Activated naive CD8-positive, alpha-beta T cell treated with anti-CD3 and anti-CD28 coated beads, Interleukin-2, amount 10 ng/mL, durations not matched to agents 7 days and 5 days (primary cell): ENCODE data around the gene CD9. TPM values are rescaled to one million over a fixed set of nuclear protein-coding genes. Genes with fewer than 3 reads are reported as not detected.

Source experiments
- ATAC-seq: fragments of 150-1000 bp; cut with Tn5 transposase; one replicate; pipeline ENCODE4 v1.10.0; 2021; ENCODE audit warnings: low read depth, moderate library complexity
- POLR2A ChIA-PET: fragments of 350-600 bp; sonication (Branson Sonifier 250); formaldehyde crosslinking; loops from one replicate; lab custom pipeline; 2021; ENCODE audit warnings: antibody characterized with exemption; lab: Charles Lee
- DNase-seq: peaks from one replicate; pipeline ENCODE4 v3.0.0; 2021
- H3K27ac Mint-ChIP-seq: one replicate; pipeline ENCODE4 v1.8.0; 2022; ENCODE audit warnings: mild to moderate bottlenecking, mixed read lengths
- H3K27me3 Mint-ChIP-seq: one replicate; pipeline ENCODE4 v1.8.0; 2022; ENCODE audit warnings: mild to moderate bottlenecking, moderate library complexity, mixed read lengths
- H3K36me3 Mint-ChIP-seq: one replicate; pipeline ENCODE4 v1.8.0; 2021; ENCODE audit warnings: mild to moderate bottlenecking, mixed read lengths
- H3K4me1 Mint-ChIP-seq: one replicate; pipeline ENCODE4 v1.8.0; 2021; ENCODE audit warnings: mixed read lengths
- H3K4me3 Mint-ChIP-seq: one replicate; pipeline ENCODE4 v1.8.0; 2022; ENCODE audit warnings: mild to moderate bottlenecking, moderate library complexity, mixed read lengths
- H3K9me3 Mint-ChIP-seq: one replicate; pipeline ENCODE4 v1.8.0; 2021; ENCODE audit warnings: mixed read lengths
- total RNA-seq, 2 experiments: library from RNA; stranded (reverse); gene quantifications; one replicate each; pipeline ENCODE4 v1.2.3, GENCODE V29; 2021

CD9 gene
- total RNA-seq, 2 experiments from 2014 or later = 8.8 to 14.0 TPM

DNA sequence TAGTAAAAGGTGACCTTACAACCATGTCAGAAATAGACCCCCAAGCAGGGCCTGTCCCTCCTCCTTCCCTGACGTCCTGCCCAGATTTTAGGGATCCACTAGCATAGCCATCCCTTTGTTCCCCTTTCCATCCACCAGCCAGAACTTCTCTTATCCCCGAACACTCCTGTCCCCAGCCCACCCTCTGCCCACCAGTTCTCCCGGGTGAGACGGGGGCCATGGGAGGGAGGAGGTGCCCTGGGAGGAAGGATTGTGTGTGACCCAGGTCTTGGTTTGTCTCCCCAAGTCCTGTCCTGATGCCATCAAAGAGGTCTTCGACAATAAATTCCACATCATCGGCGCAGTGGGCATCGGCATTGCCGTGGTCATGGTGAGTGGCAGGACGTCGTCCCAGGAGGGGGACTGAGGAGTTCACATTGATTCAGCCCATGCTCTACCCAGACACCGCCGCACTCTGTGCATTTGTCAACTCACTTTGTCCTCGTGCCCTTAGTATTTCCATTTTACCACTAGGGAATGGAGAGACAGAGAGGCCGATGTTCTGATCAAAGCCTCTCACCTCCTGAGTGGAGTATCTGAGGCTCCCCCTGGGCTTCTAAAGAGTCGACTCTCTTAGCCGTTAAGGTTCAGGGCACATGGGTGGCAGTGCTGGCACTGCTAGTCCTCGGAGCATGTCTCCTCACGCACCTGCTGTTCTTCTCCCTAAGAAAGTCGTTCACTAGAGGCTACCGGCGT is 35.9 kb downstream of the CD9 start:
- Mint-ChIP-seq H3K27ac (no peak overlapping the region), H3K4me3 (no peak overlapping the region), H3K9me3 (no peaks in the 10 kb centered on the region), H3K27me3 (peaks cover 5% of the 10 kb centered on the region), H3K36me3 (no peaks in the 10 kb centered on the region), H3K4me1 (peaks cover 16% of the 10 kb centered on the region)
- no peak for DNase-seq
- POLR2A ChIA-PET = no interaction called here
- no peak for ATAC-seq

DNA sequence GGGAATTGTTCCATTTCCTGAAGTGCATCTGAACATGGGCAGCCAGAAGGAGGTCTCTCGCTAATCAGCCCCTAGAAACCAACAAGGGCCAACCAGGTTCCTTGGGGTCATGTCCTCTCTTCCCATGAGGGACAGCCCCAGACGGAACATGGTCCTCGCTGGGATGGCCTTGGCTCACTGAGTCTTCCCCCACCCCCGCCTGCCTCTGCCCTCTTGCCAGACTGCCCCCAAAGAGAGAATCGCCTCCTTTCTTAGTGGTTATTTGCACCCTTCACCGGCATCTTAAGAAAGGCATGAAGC is 36.4 kb downstream of the CD9 start:
- Mint-ChIP-seq H3K9me3 (no peaks in the 10 kb centered on the region), H3K27ac (no peak overlapping the region), H3K27me3 (peaks cover 5% of the 10 kb centered on the region), H3K36me3 (no peaks in the 10 kb centered on the region), H3K4me3 (no peak overlapping the region), H3K4me1 (peaks cover 14% of the 10 kb centered on the region)
- DNase-seq (no peak), ATAC-seq (no peak)
- POLR2A ChIA-PET = no interaction called here

DNA sequence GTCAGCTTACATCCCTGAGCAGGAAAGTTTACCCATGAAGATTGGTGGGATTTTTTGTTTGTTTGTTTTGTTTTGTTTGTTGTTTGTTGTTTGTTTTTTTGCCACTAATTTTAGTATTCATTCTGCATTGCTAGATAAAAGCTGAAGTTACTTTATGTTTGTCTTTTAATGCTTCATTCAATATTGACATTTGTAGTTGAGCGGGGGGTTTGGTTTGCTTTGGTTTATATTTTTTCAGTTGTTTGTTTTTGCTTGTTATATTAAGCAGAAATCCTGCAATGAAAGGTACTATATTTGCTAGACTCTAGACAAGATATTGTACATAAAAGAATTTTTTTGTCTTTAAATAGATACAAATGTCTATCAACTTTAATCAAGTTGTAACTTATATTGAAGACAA is 37.6 kb downstream of the CD9 start:
- Mint-ChIP-seq H3K4me1 (peaks cover 8% of the 10 kb centered on the region), H3K27me3 (peaks cover 4% of the 10 kb centered on the region), H3K4me3 (no peak overlapping the region), H3K9me3 (no peaks in the 10 kb centered on the region), H3K27ac (no peak overlapping the region), H3K36me3 (no peaks in the 10 kb centered on the region)
- DNase-seq (no peak), ATAC-seq (no peak)
- POLR2A ChIA-PET = interaction anchor here (0.6 kb wide), 1 partner anchor 358 kb away, joined by 3 read pairs; no protein-coding TSS in a partner anchor

DNA sequence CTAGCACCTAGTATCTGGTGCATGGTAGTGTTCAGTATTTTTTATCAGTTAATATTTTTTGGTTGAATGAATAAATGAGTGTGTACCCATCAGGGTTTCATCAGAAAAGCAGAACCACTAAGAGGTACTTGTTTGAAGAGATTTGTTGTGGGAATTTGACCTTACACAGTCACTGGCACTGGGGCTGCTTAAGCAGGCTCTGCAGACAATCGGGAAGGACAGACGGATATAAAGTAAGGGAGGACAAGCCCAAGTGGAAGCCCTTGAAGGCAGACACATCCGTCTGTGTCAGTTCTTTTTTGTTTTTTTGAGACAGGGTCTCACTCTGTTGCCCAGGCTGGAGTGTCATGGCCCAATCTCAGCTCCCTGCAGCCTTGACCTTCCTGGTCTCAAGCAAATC is 38.7 kb downstream of the CD9 start:
- no peak for DNase-seq
- Mint-ChIP-seq H3K36me3 (no peaks in the 10 kb centered on the region), H3K27ac (no peak overlapping the region), H3K27me3 (peaks cover 2% of the 10 kb centered on the region), H3K4me1 (peaks cover 4% of the 10 kb centered on the region), H3K4me3 (no peak overlapping the region), H3K9me3 (no peaks in the 10 kb centered on the region)
- POLR2A ChIA-PET = no interaction called here
- ATAC-seq = no peak

DNA sequence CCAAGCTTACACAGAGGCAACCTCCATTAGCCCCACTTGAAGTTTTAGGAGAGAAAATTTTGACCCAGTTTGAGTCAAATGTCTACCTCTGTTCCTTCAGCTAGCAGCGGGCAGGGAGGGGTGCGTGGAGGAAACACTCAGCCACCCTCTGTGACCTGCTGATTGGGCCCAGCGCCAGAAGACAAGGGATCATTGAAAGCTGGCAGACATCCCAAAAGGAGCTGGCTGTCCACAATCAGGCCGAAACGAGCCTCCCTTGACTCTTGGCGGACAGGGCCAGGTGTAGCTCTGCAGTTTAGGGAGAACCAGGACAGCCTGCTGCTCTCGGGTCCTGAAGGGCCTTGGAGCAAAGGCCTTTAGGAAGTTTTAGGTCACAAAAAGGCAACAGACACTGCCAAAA is 41.3 kb downstream of the CD9 start:
- Mint-ChIP-seq H3K4me1 (no peaks in the 10 kb centered on the region), H3K27me3 (peaks cover 4% of the 10 kb centered on the region), H3K27ac (no peak overlapping the region), H3K36me3 (no peaks in the 10 kb centered on the region), H3K4me3 (no peak overlapping the region), H3K9me3 (no peaks in the 10 kb centered on the region)
- POLR2A ChIA-PET = no interaction called here
- no peak for DNase-seq
- no peak for ATAC-seq

DNA sequence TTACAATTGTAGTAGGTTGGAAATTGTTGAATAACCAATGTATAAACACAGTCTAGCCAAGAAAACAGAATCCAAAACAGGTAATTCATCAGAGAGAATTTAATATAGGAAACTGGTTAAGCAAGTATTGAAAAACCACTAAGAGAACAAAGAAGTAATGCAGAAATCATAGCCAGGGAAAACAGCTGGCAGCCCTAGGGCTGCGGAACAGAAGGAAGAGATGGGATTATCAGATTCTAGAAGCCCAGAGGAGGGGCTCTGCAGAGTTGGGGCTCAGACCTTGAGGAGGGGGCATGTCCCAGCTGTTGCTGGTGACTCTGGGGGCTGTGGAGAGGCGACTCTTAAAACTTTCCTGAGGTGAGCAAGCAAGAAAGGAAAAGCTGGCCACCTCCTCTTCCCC is 49.4 kb downstream of the CD9 start:
- POLR2A ChIA-PET = no interaction called here
- Mint-ChIP-seq H3K27ac (no peak overlapping the region), H3K9me3 (no peaks in the 10 kb centered on the region), H3K27me3 (peaks cover 6% of the 10 kb centered on the region), H3K36me3 (no peaks in the 10 kb centered on the region), H3K4me1 (no peaks in the 10 kb centered on the region), H3K4me3 (no peak overlapping the region)
- ATAC-seq = no peak
- no peak for DNase-seq

DNA sequence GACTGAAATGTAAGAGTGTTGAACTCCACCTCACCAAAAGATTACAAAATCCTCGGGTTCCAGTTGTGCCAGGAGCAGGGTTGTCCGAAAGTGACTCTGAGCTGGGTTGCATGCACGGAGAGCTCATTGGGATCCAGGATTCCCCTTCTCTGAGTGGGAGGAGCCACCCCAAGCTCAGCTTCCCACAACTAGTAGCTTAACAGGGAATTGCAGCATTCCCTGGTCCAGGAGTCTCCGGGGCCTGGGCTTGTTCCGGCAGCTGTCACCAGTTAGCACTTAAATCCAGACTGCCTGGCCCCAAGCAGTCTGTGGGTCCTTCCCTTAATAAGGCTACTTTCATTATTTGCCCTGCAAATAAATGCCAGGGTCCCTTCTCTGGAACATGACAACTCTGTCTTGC is 50.1 kb downstream of the CD9 start:
- no peak overlapping the region for H3K27ac Mint-ChIP-seq
- no peaks in the 10 kb centered on the region for H3K4me1 Mint-ChIP-seq
- DNase-seq = no peak
- POLR2A ChIA-PET = no interaction called here
- no peaks in the 10 kb centered on the region for H3K36me3 Mint-ChIP-seq
- no peak for ATAC-seq
- no peaks in the 10 kb centered on the region for H3K9me3 Mint-ChIP-seq
- H3K27me3 Mint-ChIP-seq = peaks cover 4% of the 10 kb centered on the region
- no peak overlapping the region for H3K4me3 Mint-ChIP-seq

DNA sequence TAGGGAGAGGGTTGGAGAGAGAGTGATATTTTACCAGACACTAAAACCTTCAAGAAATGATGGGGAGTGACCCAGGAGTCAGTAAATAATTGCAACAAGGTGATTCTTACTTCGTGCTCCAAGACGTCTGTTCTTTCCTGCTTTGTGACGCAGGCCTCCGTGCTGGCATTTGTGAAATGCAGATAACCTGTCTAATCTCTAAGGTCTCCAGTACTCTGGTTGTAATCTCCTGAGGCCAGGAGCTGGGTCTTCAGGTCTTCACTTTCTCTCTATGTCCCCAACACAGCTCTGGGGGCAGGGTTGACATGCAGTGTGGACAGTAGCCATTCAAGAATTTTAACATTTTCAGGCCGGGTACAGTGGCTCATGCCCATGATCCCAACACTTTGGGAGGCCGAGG is 53.1 kb downstream of the CD9 start:
- H3K4me1 Mint-ChIP-seq = no peaks in the 10 kb centered on the region
- DNase-seq (no peak), ATAC-seq (no peak)
- H3K27me3 Mint-ChIP-seq = peaks cover 10% of the 10 kb centered on the region
- POLR2A ChIA-PET = no interaction called here
- no peaks in the 10 kb centered on the region for H3K9me3 Mint-ChIP-seq
- no peak overlapping the region for H3K4me3 Mint-ChIP-seq
- no peak overlapping the region for H3K27ac Mint-ChIP-seq
- H3K36me3 Mint-ChIP-seq = no peaks in the 10 kb centered on the region

DNA sequence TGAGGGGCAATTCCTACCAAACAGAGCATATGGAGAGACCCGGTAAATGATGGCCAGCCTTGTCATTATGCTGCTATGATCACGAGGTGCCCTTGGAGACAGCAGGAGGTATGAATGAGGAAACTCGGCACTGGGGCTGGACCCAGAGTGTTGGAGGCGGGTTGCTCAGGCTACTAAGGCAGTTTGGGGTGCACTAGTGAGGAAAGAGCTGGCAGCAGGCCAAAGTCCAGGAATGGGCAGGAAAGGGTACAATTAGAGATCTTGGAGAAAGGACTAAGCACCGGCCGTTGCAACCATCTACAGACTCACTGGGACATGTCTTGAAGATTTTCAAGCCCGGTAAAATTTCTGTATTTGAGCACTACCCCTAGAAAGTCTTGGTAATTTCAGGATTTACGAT is 54.3 kb downstream of the CD9 start:
- Mint-ChIP-seq H3K27ac (no peak overlapping the region), H3K36me3 (no peaks in the 10 kb centered on the region), H3K27me3 (peaks cover 18% of the 10 kb centered on the region), H3K4me3 (no peak overlapping the region), H3K9me3 (no peaks in the 10 kb centered on the region), H3K4me1 (no peaks in the 10 kb centered on the region)
- no peak for DNase-seq
- ATAC-seq = no peak
- POLR2A ChIA-PET = no interaction called here

DNA sequence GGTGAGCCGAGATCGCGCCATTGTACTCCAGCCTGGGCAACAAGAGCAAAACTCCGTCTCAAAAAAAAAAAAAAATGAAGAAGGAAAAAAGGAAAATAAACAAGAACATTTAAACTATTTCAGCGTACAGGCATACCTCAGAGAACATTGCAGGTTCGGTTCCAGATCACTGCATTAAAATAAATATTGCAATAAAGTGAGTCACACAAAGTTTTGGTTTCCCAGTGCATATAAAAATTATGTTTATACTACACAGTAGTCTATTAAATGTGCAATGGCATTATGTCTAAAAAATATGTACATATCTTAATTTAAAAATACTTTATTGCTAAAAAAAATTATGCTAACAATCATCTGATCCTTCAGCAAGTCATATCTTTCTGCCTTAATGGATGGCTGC is 56.8 kb downstream of the CD9 start:
- Mint-ChIP-seq H3K9me3 (no peaks in the 10 kb centered on the region), H3K4me3 (no peak overlapping the region), H3K36me3 (no peaks in the 10 kb centered on the region), H3K27ac (no peak overlapping the region), H3K27me3 (peaks cover 18% of the 10 kb centered on the region), H3K4me1 (peaks cover 3% of the 10 kb centered on the region)
- DNase-seq (no peak), ATAC-seq (no peak)
- POLR2A ChIA-PET = no interaction called here

DNA sequence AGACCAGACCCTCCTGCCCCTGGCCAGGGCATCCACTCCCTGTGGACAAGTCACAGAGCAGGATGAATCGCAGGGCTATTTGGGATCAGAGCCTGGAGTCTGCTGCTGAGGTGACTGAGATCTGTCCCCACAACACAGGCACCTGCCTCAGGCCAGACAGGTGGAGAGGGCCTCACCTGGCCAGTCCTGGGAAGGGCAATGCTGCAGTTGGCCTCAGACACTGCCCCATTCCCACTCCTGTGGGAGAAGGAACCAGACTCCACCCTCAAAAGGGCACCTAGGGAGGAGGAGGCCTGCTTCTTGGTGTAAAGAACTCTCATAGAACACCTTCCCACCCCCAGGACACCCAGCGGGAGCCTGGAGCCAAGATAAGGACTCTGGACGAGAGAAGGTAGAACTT is 62.0 kb downstream of the CD9 start:
- Mint-ChIP-seq H3K27me3 (peaks cover 19% of the 10 kb centered on the region), H3K4me1 (peaks cover 10% of the 10 kb centered on the region), H3K27ac (peak overlapping the region; percentile 27), H3K36me3 (no peaks in the 10 kb centered on the region), H3K9me3 (no peaks in the 10 kb centered on the region), H3K4me3 (no peak overlapping the region)
- ATAC-seq (no peak), DNase-seq (no peak)
- POLR2A ChIA-PET = no interaction called here

DNA sequence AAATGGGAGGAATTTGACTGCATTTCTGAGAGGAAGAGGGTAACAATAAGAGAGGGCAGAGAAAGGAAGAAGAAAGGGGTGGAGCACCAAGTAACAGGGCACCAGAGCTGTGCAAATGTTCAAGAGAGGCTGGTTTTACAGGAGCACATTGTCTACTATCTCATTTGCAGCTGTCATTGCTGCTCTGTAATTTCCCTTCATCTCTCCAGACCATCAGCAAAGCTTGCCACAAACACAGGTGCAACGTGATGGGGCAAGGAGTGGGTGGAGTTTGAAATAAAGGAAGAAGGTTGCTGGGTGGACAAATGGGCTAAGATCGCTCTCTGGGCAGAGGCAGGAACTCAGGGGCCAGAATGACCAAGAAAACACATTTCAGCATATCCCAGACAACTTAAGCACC is 62.4 kb downstream of the CD9 start:
- Mint-ChIP-seq H3K9me3 (no peaks in the 10 kb centered on the region), H3K27ac (peak overlapping the region; percentile 27), H3K4me1 (peaks cover 10% of the 10 kb centered on the region), H3K27me3 (peaks cover 19% of the 10 kb centered on the region), H3K36me3 (no peaks in the 10 kb centered on the region), H3K4me3 (no peak overlapping the region)
- POLR2A ChIA-PET = no interaction called here
- ATAC-seq = no peak
- DNase-seq = no peak

DNA sequence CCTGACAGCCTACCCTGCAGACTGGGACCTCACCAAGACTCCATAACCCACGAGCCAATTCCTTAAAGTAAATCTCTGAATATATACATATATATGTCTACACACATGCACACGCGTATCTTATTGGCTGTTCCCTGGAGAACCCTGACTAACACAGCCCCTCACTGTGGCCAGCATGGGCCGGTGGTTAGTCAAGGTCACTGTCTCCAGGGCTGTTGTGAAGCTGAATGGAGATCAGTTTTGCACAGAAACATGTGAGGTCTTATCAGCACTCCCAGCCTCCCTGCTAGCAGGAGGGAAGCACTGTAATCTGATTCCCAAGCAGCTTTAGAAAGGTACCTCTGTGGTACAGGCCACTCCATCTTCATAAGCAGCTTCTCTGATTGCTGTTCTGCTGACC is 63.7 kb downstream of the CD9 start:
- Mint-ChIP-seq H3K4me3 (no peak overlapping the region), H3K36me3 (no peaks in the 10 kb centered on the region), H3K4me1 (peaks cover 10% of the 10 kb centered on the region), H3K9me3 (no peaks in the 10 kb centered on the region), H3K27me3 (peaks cover 6% of the 10 kb centered on the region), H3K27ac (no peak overlapping the region)
- DNase-seq (no peak), ATAC-seq (no peak)
- POLR2A ChIA-PET = no interaction called here

DNA sequence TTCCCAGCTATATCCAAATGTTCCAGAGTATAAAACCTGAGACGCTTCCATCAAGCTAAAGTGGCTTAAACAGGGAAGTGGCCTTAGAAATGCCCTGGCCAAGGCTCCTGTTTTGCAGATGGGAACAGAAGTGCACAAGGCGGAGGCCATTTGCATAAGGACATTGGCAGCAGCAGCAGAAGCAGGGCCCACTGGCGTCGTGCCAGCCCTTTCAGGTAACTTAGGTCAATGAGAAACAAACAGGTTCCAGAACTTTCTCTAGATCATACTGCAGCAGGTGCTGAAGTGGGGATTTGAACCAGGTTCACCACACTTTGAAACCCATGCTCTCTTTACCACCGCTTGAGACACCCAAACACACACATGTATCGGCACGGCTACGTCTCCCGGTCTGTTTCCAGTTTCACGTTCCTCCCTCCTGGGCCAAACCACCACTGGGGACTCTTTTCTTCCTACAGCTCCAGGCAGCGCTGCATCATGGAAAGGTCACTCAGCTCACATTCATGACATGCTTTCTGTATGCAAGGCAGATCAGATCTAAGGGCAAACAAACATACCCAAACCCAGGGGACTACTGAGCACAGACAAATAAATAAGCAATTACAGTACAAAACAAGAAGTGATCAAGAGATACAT is 64.3 kb downstream of the CD9 start:
- DNase-seq = no peak
- H3K9me3 Mint-ChIP-seq = no peaks in the 10 kb centered on the region
- H3K27ac Mint-ChIP-seq = no peak overlapping the region
- POLR2A ChIA-PET = no interaction called here
- ATAC-seq = no peak
- peaks cover 10% of the 10 kb centered on the region for H3K4me1 Mint-ChIP-seq
- no peaks in the 10 kb centered on the region for H3K36me3 Mint-ChIP-seq
- H3K4me3 Mint-ChIP-seq = no peak overlapping the region
- peaks cover 4% of the 10 kb centered on the region for H3K27me3 Mint-ChIP-seq
